HepG2 (cell line): ENCODE measurements around the gene CTAGE8. TPM values are rescaled to one million over a fixed set of nuclear protein-coding genes. Genes with fewer than 3 reads are reported as not detected.
"Not testable (repeated sequence)": the region's sequence is repeated elsewhere in the genome, so short reads cannot be mapped to it uniquely, and the experiment has no call there.

Source experiments
- ATAC-seq: fragments of 200-7000 bp; cut with Tn5 transposase; 3 replicates; pipeline ENCODE4 v1.9.1; 2020; ENCODE audit warnings: mild to moderate bottlenecking, moderate library complexity
- BruUV-seq: library from RNA; stranded (reverse); fragments of 400-500 nt; replicated peaks from 2 replicates; lab custom pipeline; 2021; lab: Mats Ljungman, UMichigan
- CTCF ChIA-PET: fragments of 300-600 bp; formaldehyde crosslinking; extraction: SDS; loops from one replicate; lab custom pipeline; 2021; ENCODE audit warnings: low total read pairs, inconsistent platforms, low intra/inter-chr PET ratio; lab: Yijun Ruan, JAX
- POLR2A ChIA-PET: fragments of 350-600 bp; sonication (Branson Sonifier 250); formaldehyde crosslinking; loops from one replicate; lab custom pipeline; 2020; ENCODE audit warnings: antibody characterized with exemption, inconsistent platforms; lab: Yijun Ruan, JAX
- DNase-seq: peaks from one replicate; pipeline ENCODE4 v3.0.0-alpha.2; 2015; ENCODE audit warnings: low spot score
- FAIRE-seq: peaks from 3 replicates; lab custom pipeline; 2011; peaks lifted over from hg19 to GRCh38; lab: Jason Lieb, UNC
- H2AFZ ChIP-seq: one replicate; pipeline ENCODE4 v1.6.1; 2011; ENCODE audit warnings: low read length, inconsistent platforms
- H3K27ac ChIP-seq: fragments of 300-600 bp; 3 replicates; pipeline ENCODE4 v1.8.0; 2011; ENCODE audit warnings: mixed run types, mild to moderate bottlenecking, mixed read lengths, low read length, inconsistent platforms; ENCODE audit not compliant: insufficient read depth; ENCODE audit errors: extremely low read length
- H3K27me3 ChIP-seq, 2 experiments: fragments of 200-600 bp in 1 of 2; 2 replicates in 1 of 2; 3 replicates in 1 of 2; pipeline versions ENCODE4 v1.6.0 to v1.8.0; 2011; ENCODE audit warnings: low read length in 2 of 2, mild to moderate bottlenecking in 2 of 2, moderate library complexity in 2 of 2, inconsistent platforms in 1 of 2; ENCODE audit not compliant: insufficient read depth in 2 of 2, control insufficient read depth in 1 of 2
- H3K36me3 ChIP-seq, 2 experiments: fragments of 200-600 bp in 1 of 2; replicated peaks in 1 of 2; 2 replicates in 1 of 2; 3 replicates in 1 of 2; pipeline versions ENCODE4 v1.5.1 to v1.8.0; 2011; ENCODE audit warnings: low read length in 2 of 2, inconsistent platforms in 1 of 2; ENCODE audit not compliant: insufficient read depth in 2 of 2, control insufficient read depth in 1 of 2
- H3K4me1 ChIP-seq: 2 replicates; pipeline ENCODE4 v1.5.1; 2012; ENCODE audit warnings: low read length, inconsistent platforms; ENCODE audit not compliant: insufficient read depth
- H3K4me2 ChIP-seq: 2 replicates; pipeline ENCODE4 v1.6.0; 2011; ENCODE audit warnings: low read depth, low read length, inconsistent platforms
- H3K4me3 ChIP-seq, 3 experiments: fragments of 200-600 bp in 1 of 3; sonication (generic), shearing (Covaris generic) in 1 of 3; replicated peaks in 1 of 3; 2 replicates each; pipeline ENCODE4 v1.5.1; 2011 to 2016; ENCODE audit warnings: low read length in 3 of 3, inconsistent platforms in 2 of 3, low read depth in 2 of 3, mild to moderate bottlenecking in 2 of 3, control low read depth in 1 of 3, mixed read lengths in 1 of 3; ENCODE audit not compliant: insufficient read depth in 1 of 3
- H3K79me2 ChIP-seq: one replicate; pipeline ENCODE4 v1.6.1; 2011; ENCODE audit warnings: low read length, inconsistent platforms; ENCODE audit not compliant: insufficient read depth
- H3K9ac ChIP-seq: 2 replicates; pipeline ENCODE4 v1.6.0; 2011; ENCODE audit warnings: mild to moderate bottlenecking, low read depth, low read length, inconsistent platforms; ENCODE audit not compliant: insufficient read depth
- H3K9me3 ChIP-seq: 2 replicates; pipeline ENCODE4 v1.5.1; 2012; ENCODE audit warnings: mild to moderate bottlenecking, low read length
- H4K20me1 ChIP-seq: 2 replicates; pipeline ENCODE4 v1.6.0; 2011; ENCODE audit warnings: inconsistent platforms, mild to moderate bottlenecking, low read length, moderate library complexity; ENCODE audit not compliant: insufficient read depth
- WGBS: methylation state at CpG from one replicate; pipeline ENCODE4 v1.1.6; 2017; ENCODE audit warnings: low lambda C conversion rate; 5-methylcytosine and 5-hydroxymethylcytosine counted together
- in situ Hi-C: cut with HindIII; loops from 2 replicates; pipeline ENCODE4 v1.10.0; 2017; ENCODE audit warnings: low pct_unique_long_range_greater_than_20kb; ENCODE audit not compliant: extremely low pct_ligation_motif_present
- intact Hi-C: fragments of 100-400 bp; cut with micrococcal nuclease; formaldehyde crosslinking; loops from one replicate; pipeline ENCODE4 v1.10.0; 2022; ENCODE audit not compliant: unreplicated experiment
- polyA plus RNA-seq, 8 experiments: library from polyadenylated mRNA; depleted of rRNA in 3 of 8; stranded (reverse) in 7 of 8; unstranded in 1 of 8; fragments of >200 nt; fragmentation: Illumina TruSeq in 4 of 8; extraction: Trizol in 4 of 8; gene quantifications; 2 replicates each; pipeline versions ENCODE4 v1.2.1 to v1.2.3, GENCODE V29; 2011 to 2016; ENCODE audit warnings: low read depth in 4 of 8, missing spikeins in 1 of 8, mixed read lengths in 1 of 8; ENCODE audit not compliant: insufficient read depth in 1 of 8
- total RNA-seq, 5 experiments: library from RNA; depleted of rRNA; stranded (reverse); fragments of >200 nt; fragmentation: Illumina TruSeq; extraction: Trizol; gene quantifications; 2 replicates each; pipeline ENCODE4 v1.2.3, GENCODE V29; 2016; ENCODE audit warnings: low read depth in 1 of 5

CTAGE8 gene
- total and polyA plus RNA-seq, 2 of the 13 experiments (the other 11 are each of a cell fraction or from before 2014, with no cell fraction given): not detected

DNA sequence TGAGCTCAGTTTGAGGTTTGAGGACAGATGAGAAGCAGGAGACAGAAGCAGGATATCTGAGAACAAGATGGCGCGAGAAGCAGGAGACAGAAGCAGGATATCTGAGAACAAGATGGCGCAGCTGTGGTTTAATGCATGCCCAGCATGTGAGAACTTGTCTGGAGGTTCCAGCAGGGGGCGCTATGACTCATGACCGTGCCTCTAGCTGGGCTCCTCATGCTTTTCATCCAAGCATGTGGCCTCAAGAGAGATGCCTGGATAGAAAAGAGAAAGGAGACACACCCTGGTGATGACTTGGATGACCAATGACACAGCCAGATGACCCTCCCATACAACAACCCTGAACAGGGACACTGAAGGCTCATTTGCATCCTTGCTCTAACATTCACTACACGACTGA is 10.9 kb upstream of the CTAGE8 start:
- POLR2A ChIA-PET, H3K27me3 ChIP-seq, H3K4me1 ChIP-seq, in situ Hi-C loops, H4K20me1 ChIP-seq, intact Hi-C loops, CTCF ChIA-PET, H3K27ac ChIP-seq, H3K4me2 ChIP-seq, H3K4me3 ChIP-seq, BruUV-seq, ATAC-seq, H3K79me2 ChIP-seq, H3K9ac ChIP-seq, H2AFZ ChIP-seq, H3K36me3 ChIP-seq, H3K9me3 ChIP-seq, DNase-seq: not testable (repeated sequence)
- 85% methylated on average over 3 of the region's 6 CpGs for WGBS
- FAIRE-seq: peak; percentile 67

GRCh38 chr7:144275281-144275680 is 6.2 kb upstream of the CTAGE8 start:
- POLR2A ChIA-PET, BruUV-seq, H3K27me3 ChIP-seq, H4K20me1 ChIP-seq, H3K27ac ChIP-seq, H3K4me3 ChIP-seq, in situ Hi-C loops, CTCF ChIA-PET, H3K9me3 ChIP-seq, H3K36me3 ChIP-seq, FAIRE-seq, H3K4me2 ChIP-seq, H3K9ac ChIP-seq, H2AFZ ChIP-seq, H3K79me2 ChIP-seq, ATAC-seq, H3K4me1 ChIP-seq, intact Hi-C loops, DNase-seq: not testable (repeated sequence)
- WGBS: 20% methylated on average over 1 of the region's 6 CpGs

GRCh38 chr7:144264692-144265091 is 4.4 kb downstream of the CTAGE8 start, which contains the start of gene OR2A7:
Gene OR2A7 (minus strand): TSS chr7:144264792. CDS start chr7:144259628, 5,164 bp downstream.
- H2AFZ ChIP-seq, H3K79me2 ChIP-seq, H4K20me1 ChIP-seq, H3K4me2 ChIP-seq, H3K4me1 ChIP-seq, POLR2A ChIA-PET, intact Hi-C loops, CTCF ChIA-PET, H3K9me3 ChIP-seq, H3K4me3 ChIP-seq, ATAC-seq, H3K27me3 ChIP-seq, BruUV-seq, H3K27ac ChIP-seq, H3K9ac ChIP-seq, DNase-seq, FAIRE-seq, in situ Hi-C loops, H3K36me3 ChIP-seq: not testable (repeated sequence)
- WGBS: 9% methylated on average over 3 of the region's 7 CpGs

- POLR2A ChIA-PET, H3K4me1 ChIP-seq, H3K4me3 ChIP-seq, H3K9me3 ChIP-seq, H3K79me2 ChIP-seq, H3K27me3 ChIP-seq, FAIRE-seq, H2AFZ ChIP-seq, CTCF ChIA-PET, H3K27ac ChIP-seq, H3K36me3 ChIP-seq, in situ Hi-C loops, DNase-seq, BruUV-seq, H3K4me2 ChIP-seq, intact Hi-C loops, H3K9ac ChIP-seq, H4K20me1 ChIP-seq, ATAC-seq: not testable (repeated sequence)
- WGBS: no CpG with 5 or more reads among the region's 2 CpGs
Measured at GRCh38 chr7:144262128-144262527, 7.0 kb downstream of the CTAGE8 start.
